SK-N-SH (cell line): Measurements from ENCODE around the gene DPPA5. TPM values are rescaled to one million over a fixed set of nuclear protein-coding genes. Genes with fewer than 3 reads are reported as not detected.

Source experiments
- CTCF ChIA-PET: fragments of 300-600, 350-600 bp; formaldehyde crosslinking; extraction: SDS; loops from one replicate; lab custom pipeline; 2021; lab: Yijun Ruan, JAX
- POLR2A ChIA-PET: fragments of 350-600 bp; sonication (Branson Sonifier 250); formaldehyde crosslinking; extraction: SDS; loops from one replicate; lab custom pipeline; 2020; ENCODE audit warnings: antibody characterized with exemption, inconsistent platforms; lab: Yijun Ruan, JAX
- DNase-seq: peaks from one replicate; pipeline ENCODE4 v3.0.0; 2012
- H2AFZ ChIP-seq: fragments of 200-600 bp; sonication (generic); 2 replicates; pipeline ENCODE4 v1.8.1; 2016; ENCODE audit warnings: antibody characterized with exemption, mild to moderate bottlenecking, low read depth
- H3F3A ChIP-seq: fragments of 200-600 bp; sonication (generic); replicated peaks from 2 replicates; pipeline ENCODE3; 2016; ENCODE audit warnings: antibody characterized with exemption, mild to moderate bottlenecking; ENCODE audit not compliant: insufficient read depth
- H3K27ac ChIP-seq, 2 experiments: fragments of 200-500 bp in 1 of 2; fragments of 200-600 bp in 1 of 2; sonication (Bioruptor generic) in 1 of 2; sonication (generic), shearing (Covaris generic) in 1 of 2; 2 replicates each; pipeline versions ENCODE4 v1.5.1 to v1.6.1; 2014 to 2016; ENCODE audit warnings: low read depth in 2 of 2, inconsistent platforms in 1 of 2, low read length in 1 of 2, mild to moderate bottlenecking in 1 of 2, mixed read lengths in 1 of 2
- H3K27me3 ChIP-seq: fragments of 200-600 bp; sonication (generic), shearing (Covaris generic); 2 replicates; pipeline ENCODE4 v1.6.1; 2016; ENCODE audit warnings: mixed run types; ENCODE audit not compliant: insufficient read depth
- H3K36me3 ChIP-seq, 2 experiments: fragments of 200-500 bp in 1 of 2; fragments of 200-600 bp in 1 of 2; sonication (Bioruptor generic) in 1 of 2; sonication (generic) in 1 of 2; replicated peaks in 1 of 2; 2 replicates each; pipeline versions ENCODE3 to v1.5.1; 2014 to 2016; ENCODE audit warnings: low read length in 1 of 2, mild to moderate bottlenecking in 1 of 2; ENCODE audit not compliant: insufficient read depth in 2 of 2, control insufficient read depth in 1 of 2
- H3K4me1 ChIP-seq, 2 experiments: fragments of 200-500 bp in 1 of 2; fragments of 200-600 bp in 1 of 2; sonication (Bioruptor generic) in 1 of 2; sonication (generic), shearing (Covaris generic) in 1 of 2; 2 replicates each; pipeline versions ENCODE4 v1.5.1 to v1.6.1; 2014 to 2016; ENCODE audit warnings: low read depth in 1 of 2, low read length in 1 of 2, mixed run types in 1 of 2; ENCODE audit not compliant: insufficient read depth in 2 of 2, control insufficient read depth in 1 of 2
- H3K4me2 ChIP-seq: fragments of 200-600 bp; sonication (generic), shearing (Covaris generic); 2 replicates; pipeline ENCODE4 v1.6.1; 2017; ENCODE audit warnings: mixed run types
- H3K4me3 ChIP-seq, 2 experiments: fragments of 200-500 bp in 1 of 2; fragments of 200-600 bp in 1 of 2; sonication (Bioruptor generic) in 1 of 2; sonication (generic), shearing (Covaris generic) in 1 of 2; 2 replicates each; pipeline versions ENCODE4 v1.5.1 to v1.8.1; 2014 to 2016; ENCODE audit warnings: low read depth in 2 of 2, inconsistent platforms in 1 of 2, low read length in 1 of 2, mild to moderate bottlenecking in 1 of 2, mixed read lengths in 1 of 2, moderate library complexity in 1 of 2
- H3K79me2 ChIP-seq: fragments of 200-600 bp; sonication (generic); 2 replicates; pipeline ENCODE4 v1.8.1; 2017; ENCODE audit warnings: mild to moderate bottlenecking; ENCODE audit not compliant: insufficient read depth
- H3K9ac ChIP-seq: fragments of 200-600 bp; sonication (generic); 2 replicates; pipeline ENCODE4 v1.6.1; 2017; ENCODE audit warnings: mixed run types
- H3K9me2 ChIP-seq: fragments of 200-600 bp; sonication (generic); 2 replicates; pipeline ENCODE4 v1.6.1; 2017; ENCODE audit warnings: mixed run types
- H3K9me3 ChIP-seq: fragments of 200-600 bp; sonication (generic); 2 replicates; pipeline ENCODE4 v1.6.1; 2017; ENCODE audit warnings: mixed run types, mild to moderate bottlenecking, moderate library complexity
- H4K20me1 ChIP-seq: fragments of 200-600 bp; sonication (generic); 2 replicates; pipeline ENCODE4 v1.6.1; 2017; ENCODE audit warnings: mild to moderate bottlenecking, mixed run types; ENCODE audit not compliant: insufficient read depth
- CHD2 ChIP-seq: fragments of 150-350 bp; IDR thresholded peaks from 2 replicates; pipeline ENCODE4 v1.6.1; 2018; ENCODE audit warnings: low read length; ENCODE audit not compliant: partially characterized antibody
- EP300 ChIP-seq, 2 experiments: IDR thresholded peaks; 2 replicates each; pipeline versions ENCODE4 v1.4.0 to v1.6.1; 2012; ENCODE audit warnings: borderline replicate concordance in 1 of 2, low read depth in 1 of 2, low read length in 1 of 2
- EZH2phosphoT487 ChIP-seq: fragments of 200-600 bp; sonication (generic); IDR thresholded peaks from 2 replicates; pipeline ENCODE4 v1.6.1; 2017; ENCODE audit warnings: low read depth, mixed run types, mild to moderate bottlenecking, antibody characterized with exemption, moderate library complexity, borderline replicate concordance
- FOSL2 ChIP-seq: IDR thresholded peaks from 2 replicates; pipeline ENCODE4 v1.4.0; 2012; ENCODE audit warnings: low read depth, mild to moderate bottlenecking, moderate library complexity, borderline replicate concordance
- FOXJ3 ChIP-seq: sonication (generic); formaldehyde crosslinking; IDR thresholded peaks from 2 replicates; pipeline ENCODE4 v1.5.1; 2020; ENCODE audit warnings: mild to moderate bottlenecking, missing genetic modification reagents
- GATA2 ChIP-seq: sonication (generic); formaldehyde crosslinking; IDR thresholded peaks from 2 replicates; pipeline ENCODE4 v1.5.0; 2020; ENCODE audit warnings: mild to moderate bottlenecking, missing genetic modification reagents
- IRF3 ChIP-seq: fragments of 150-350 bp; IDR thresholded peaks from 2 replicates; pipeline ENCODE4 v1.6.1; 2016; ENCODE audit warnings: mild to moderate bottlenecking, low read depth, low read length
- JUND ChIP-seq: IDR thresholded peaks from 2 replicates; pipeline ENCODE4 v1.4.0; 2012
- NFIC ChIP-seq: IDR thresholded peaks from 2 replicates; pipeline ENCODE4 v1.4.0; 2012; ENCODE audit warnings: borderline replicate concordance
- RFX5 ChIP-seq: IDR thresholded peaks from 2 replicates; pipeline ENCODE4 v1.6.1; 2012; ENCODE audit warnings: mild to moderate bottlenecking, improper control_type of control experiment, low read length
- RXRA ChIP-seq: IDR thresholded peaks from 2 replicates; pipeline ENCODE4 v1.4.0; 2012; ENCODE audit warnings: low read depth, mild to moderate bottlenecking, borderline replicate concordance
- SIN3A ChIP-seq: IDR thresholded peaks from 2 replicates; pipeline ENCODE4 v1.6.1; 2012; ENCODE audit warnings: low read depth, mild to moderate bottlenecking, low read length, moderate library complexity, borderline replicate concordance
- SMC3 ChIP-seq: IDR thresholded peaks from 2 replicates; pipeline ENCODE4 v1.6.1; 2012; ENCODE audit warnings: low read depth, low read length, improper control_type of control experiment
- TEAD4 ChIP-seq: IDR thresholded peaks from 2 replicates; pipeline ENCODE4 v1.4.0; 2012; ENCODE audit warnings: mild to moderate bottlenecking, borderline replicate concordance; ENCODE audit not compliant: insufficient read depth
- USF1 ChIP-seq: IDR thresholded peaks from 2 replicates; pipeline ENCODE4 v1.4.0; 2012; ENCODE audit warnings: low read depth, borderline replicate concordance
- USF2 ChIP-seq: fragments of 150-350 bp; IDR thresholded peaks from 2 replicates; pipeline ENCODE4 v1.6.1; 2017; ENCODE audit warnings: antibody characterized with exemption, low read length, low read depth, borderline replicate concordance
- ZBTB33 ChIP-seq: IDR thresholded peaks from 2 replicates; pipeline ENCODE4 v1.4.0; 2012; ENCODE audit warnings: low read depth, borderline replicate concordance
- WGBS: methylation state at CpG from one replicate; pipeline ENCODE4 v1.1.6; 2017; ENCODE audit warnings: low lambda C conversion rate; 5-methylcytosine and 5-hydroxymethylcytosine counted together
- polyA plus RNA-seq, 3 experiments: library from polyadenylated mRNA; depleted of rRNA; stranded (reverse); fragments of >200 nt; gene quantifications; 2 replicates each; pipeline ENCODE4 v1.2.3, GENCODE V29; 2012

The DPPA5 gene
- polyA plus RNA-seq, 1 of the 3 experiments (the other 2 are of a cell fraction) = not detected

- POLR2A ChIA-PET = no interaction called here
- WGBS = 91% methylated on average over 10 of the region's 10 CpGs
Observed at GRCh38 chr6:73395875-73396274, 41.8 kb upstream of the DPPA5 start.

GRCh38 chr6:73394577-73395354, 40.7 kb upstream of the DPPA5 start, which contains the start of gene DDX43:
DDX43 (plus strand) TSS chr6:73394828; CDS start chr6:73394906, 78 bp downstream.
- 91% methylated on average over 51 of the region's 54 CpGs for WGBS
- DNase-seq = peak; percentile 29
- Histone ChIP-seq H4K20me1 (no peaks in the 10 kb centered on the region), H3K9me2 (no peaks in the 10 kb centered on the region), H3K4me3 (no peak within 1 kb of the TSS), H3K4me1 (no peaks in the 10 kb centered on the region), H3K36me3 (no peaks in the 10 kb centered on the region), H3K27me3 (no peaks in the 10 kb centered on the region), H3K9me3 (no peaks in the 10 kb centered on the region), H3K4me2 (no peak within 1 kb of the TSS), H3K9ac (no peak within 1 kb of the TSS), H3F3A (no peaks in the 10 kb centered on the region), H2AFZ (no peak within 1 kb of the TSS), H3K27ac (no peak within 1 kb of the TSS), H3K79me2 (no peaks in the 10 kb centered on the region)
- POLR2A ChIA-PET = no interaction called here
- CTCF ChIA-PET = interaction anchor here (1.1 kb wide), 1 partner anchor 14 kb away, joined by 4 read pairs; no protein-coding TSS in a partner anchor
- TF ChIP-seq EP300 (IDR thresholded peaks at IDR 0.05; ENCODE audit: borderline replicate concordance in 1 of 2, low read depth in 1 of 2, low read length in 1 of 2) (no peak), TEAD4 (no peak), FOSL2 (no peak), EZH2phosphoT487 (no peak), SMC3 (no peak), FOXJ3 (CRISPR knock-in tag) (no peak), USF1 (no peak), CHD2 (no peak), SIN3A (no peak), GATA2 (no peak), RFX5 (no peak), NFIC (no peak), USF2 (no peak), RXRA (no peak), JUND (no peak)

More at GRCh38 chr6:73395875-73396274, 41.8 kb upstream of the DPPA5 start:
- Histone ChIP-seq H4K20me1 (no peaks in the 10 kb centered on the region), H3K4me3 (no peak overlapping the region), H3K9ac (no peak overlapping the region), H3K79me2 (no peaks in the 10 kb centered on the region), H2AFZ (no peak overlapping the region), H3K27ac (no peak overlapping the region), H3K4me2 (no peak overlapping the region), H3K4me1 (no peaks in the 10 kb centered on the region), H3F3A (no peaks in the 10 kb centered on the region), H3K27me3 (no peaks in the 10 kb centered on the region), H3K9me3 (no peaks in the 10 kb centered on the region), H3K9me2 (no peaks in the 10 kb centered on the region), H3K36me3 (no peaks in the 10 kb centered on the region)
- CTCF ChIA-PET = no interaction called here
- no peak for DNase-seq
- TF ChIP-seq FOSL2 (no peak), JUND (no peak), FOXJ3 (CRISPR knock-in tag) (no peak), EZH2phosphoT487 (no peak), ZBTB33 (no peak), IRF3 (no peak)
